ENCODE results near the gene UQCRC1. TPM values are rescaled to one million over a fixed set of nuclear protein-coding genes. Genes with fewer than 3 reads are reported as not detected.

Gene UQCRC1
- total and polyA plus RNA-seq, 2 donors (not counting 1 experiment from before 2014, with no cell fraction given): 99.9 to 132 TPM

DNA sequence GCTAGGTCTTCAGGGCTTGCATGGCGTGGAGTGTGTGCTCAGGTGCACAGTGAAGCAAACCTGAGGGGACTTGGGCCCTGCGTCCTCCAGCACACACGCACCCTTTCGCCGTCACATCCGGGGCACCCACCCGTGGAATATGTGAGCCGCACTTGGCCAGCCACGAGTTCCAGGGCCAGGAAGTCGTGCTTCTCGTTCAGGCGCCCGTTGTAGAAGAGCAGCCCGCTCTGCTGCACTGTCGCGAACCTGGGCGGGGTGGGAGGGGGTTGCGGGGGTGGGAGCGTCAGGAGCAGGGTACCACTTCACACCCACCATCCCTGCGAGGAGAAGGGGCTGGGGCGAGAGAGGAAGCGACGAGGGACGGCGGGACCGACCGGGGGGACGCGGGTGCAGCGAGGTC, 46.2 kb upstream of the UQCRC1 start:
- peak; percentile 29 for ATAC-seq (ENCODE audit: low read depth)
- H3K27me3 ChIP-seq (replicated peaks in 1 of 4; ENCODE audit: control extremely low read depth in 1 of 4, control insufficient read depth in 3 of 4, insufficient read depth in 4 of 4, low read length in 3 of 4): peaks cover 0 to 37% (median 4%) of the 10 kb centered on the region in 4 experiments
- no peak for TF ChIP-seq EZH2 (IDR thresholded peaks at IDR 0.05; ENCODE audit: borderline replicate concordance, insufficient read depth, low read depth, low read length, poor library complexity, severe bottlenecking)
- TF ChIP-seq, protein P1, sequence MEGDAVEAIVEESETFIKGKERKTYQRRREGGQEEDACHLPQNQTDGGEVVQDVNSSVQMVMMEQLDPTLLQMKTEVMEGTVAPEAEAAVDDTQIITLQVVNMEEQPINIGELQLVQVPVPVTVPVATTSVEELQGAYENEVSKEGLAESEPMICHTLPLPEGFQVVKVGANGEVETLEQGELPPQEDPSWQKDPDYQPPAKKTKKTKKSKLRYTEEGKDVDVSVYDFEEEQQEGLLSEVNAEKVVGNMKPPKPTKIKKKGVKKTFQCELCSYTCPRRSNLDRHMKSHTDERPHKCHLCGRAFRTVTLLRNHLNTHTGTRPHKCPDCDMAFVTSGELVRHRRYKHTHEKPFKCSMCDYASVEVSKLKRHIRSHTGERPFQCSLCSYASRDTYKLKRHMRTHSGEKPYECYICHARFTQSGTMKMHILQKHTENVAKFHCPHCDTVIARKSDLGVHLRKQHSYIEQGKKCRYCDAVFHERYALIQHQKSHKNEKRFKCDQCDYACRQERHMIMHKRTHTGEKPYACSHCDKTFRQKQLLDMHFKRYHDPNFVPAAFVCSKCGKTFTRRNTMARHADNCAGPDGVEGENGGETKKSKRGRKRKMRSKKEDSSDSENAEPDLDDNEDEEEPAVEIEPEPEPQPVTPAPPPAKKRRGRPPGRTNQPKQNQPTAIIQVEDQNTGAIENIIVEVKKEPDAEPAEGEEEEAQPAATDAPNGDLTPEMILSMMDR (IDR thresholded peaks at IDR 0.05): no peak
- intact Hi-C loops (cut with micrococcal nuclease): loop anchor here (1.0 to 2.0 kb wide), 4 partner anchors 20 to 98 kb away; partner anchors contain the start of genes NCKIPSD, SLC26A6 and UQCRC1
- Mint-ChIP-seq H3K4me1 (peaks cover 17% of the 10 kb centered on the region), H3K9me3 (ENCODE audit: insufficient read depth) (no peaks in the 10 kb centered on the region), H3K4me3 (peak overlapping the region; percentile 83), H3K27me3 (peaks cover 9% of the 10 kb centered on the region), H3K27ac (peak overlapping the region; percentile 15)
- H3K9ac ChIP-seq (ENCODE audit: low read length): peak overlapping the region; percentile 66
- H4K20me1 ChIP-seq (ENCODE audit: control insufficient read depth, insufficient read depth, low read length, poor library complexity, severe bottlenecking): no peaks in the 10 kb centered on the region
- H3K4me1 ChIP-seq (ENCODE audit: control insufficient read depth in 2 of 2, insufficient read depth in 2 of 2, low read length in 2 of 2): peaks cover 5 to 18% of the 10 kb centered on the region in 2 donors
- peak overlapping the region; percentile 95 for H3K4me2 ChIP-seq (replicated peaks; ENCODE audit: low read depth, low read length, poor library complexity, severe bottlenecking)
- no peaks in the 10 kb centered on the region for H3K79me2 ChIP-seq (ENCODE audit: control insufficient read depth, insufficient read depth, low read length)
- peak overlapping the region; percentile 85 for H2AFZ ChIP-seq (ENCODE audit: insufficient read depth, low read depth, low read length, poor library complexity, severe bottlenecking)
- peak overlapping the region in 1 of 2 donors; percentile 24 for H3K27ac ChIP-seq (ENCODE audit: low read length in 2 of 2)
- no peaks in the 10 kb centered on the region for H3K36me3 ChIP-seq (replicated peaks in 1 of 2; ENCODE audit: control extremely low read depth in 1 of 2, control insufficient read depth in 1 of 2, extremely low read depth in 1 of 2, insufficient read depth in 2 of 2, low read length in 1 of 2)
- ChIA-PET POLR2A (interaction anchor here (0.6 kb wide), 1 partner anchor 12 kb away, joined by 6 read pairs; no protein-coding TSS in a partner anchor), CTCF (interaction anchor here (1.4 kb wide), 1 partner anchor 31 kb away, joined by 3 read pairs; no protein-coding TSS in a partner anchor)
- H3K9me3 ChIP-seq (ENCODE audit: control extremely low read depth in 1 of 3, control insufficient read depth in 2 of 3, insufficient read depth in 1 of 3, low read length in 2 of 3): peaks cover 0 to 12% (median 0%) of the 10 kb centered on the region in 3 donors
- 17% methylated on average over 18 of the region's 30 CpGs for WGBS (ENCODE audit: insufficient coverage)
- peak; percentile 66 for DNase-seq
- H3K4me3 ChIP-seq (ENCODE audit: control extremely low read depth in 1 of 5, extremely low read depth in 1 of 5, insufficient read depth in 1 of 5, low read depth in 2 of 5, low read length in 4 of 5): peak overlapping the region in 4 of 5 experiments; percentile 44 to 66 (median 62)

DNA sequence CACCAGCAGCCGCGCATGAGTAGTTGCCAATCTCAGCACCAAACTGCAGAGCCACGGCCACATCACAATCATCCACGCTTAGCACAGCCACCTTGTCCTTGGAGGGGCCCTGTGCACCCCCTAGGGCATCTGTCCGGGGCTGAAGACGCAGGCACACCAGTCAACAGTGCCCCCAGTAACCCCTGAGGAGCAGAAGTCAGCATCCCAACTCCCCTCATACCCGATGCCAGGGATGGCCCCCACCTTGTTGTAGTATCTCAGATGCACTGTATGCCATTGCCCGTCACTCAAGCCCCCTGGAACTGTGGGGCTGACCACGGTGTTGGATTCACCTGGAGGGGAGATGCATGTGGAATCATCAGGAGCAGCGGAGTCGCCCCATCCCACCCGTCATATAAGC, 45.6 kb upstream of the UQCRC1 start:
- Mint-ChIP-seq H3K4me3 (peak overlapping the region; percentile 83), H3K9me3 (ENCODE audit: insufficient read depth) (no peaks in the 10 kb centered on the region), H3K27me3 (peaks cover 9% of the 10 kb centered on the region), H3K4me1 (peaks cover 17% of the 10 kb centered on the region), H3K27ac (no peak overlapping the region)
- TF ChIP-seq, protein P1 (IDR thresholded peaks at IDR 0.05): no peak
- TF ChIP-seq EZH2 (IDR thresholded peaks at IDR 0.05; ENCODE audit: borderline replicate concordance, insufficient read depth, low read depth, low read length, poor library complexity, severe bottlenecking): no peak
- peak overlapping the region; percentile 95 for H3K4me2 ChIP-seq (replicated peaks; ENCODE audit: low read depth, low read length, poor library complexity, severe bottlenecking)
- intact Hi-C loops (cut with micrococcal nuclease): no loop called here
- peaks cover 0 to 6% (median 0%) of the 10 kb centered on the region in 3 donors for H3K9me3 ChIP-seq (ENCODE audit: control extremely low read depth in 1 of 3, control insufficient read depth in 2 of 3, insufficient read depth in 1 of 3, low read length in 2 of 3)
- CTCF ChIA-PET: interaction anchor here (1.3 to 1.5 kb wide), 2 partner anchors 8 to 21 kb away, joined by 3 to 4 read pairs; partner anchors contain the start of gene CELSR3
- peak overlapping the region; percentile 66 for H3K9ac ChIP-seq (ENCODE audit: low read length)
- no peaks in the 10 kb centered on the region for H3K79me2 ChIP-seq (ENCODE audit: control insufficient read depth, insufficient read depth, low read length)
- peaks cover 0 to 32% (median 1%) of the 10 kb centered on the region in 4 experiments for H3K27me3 ChIP-seq (replicated peaks in 1 of 4; ENCODE audit: control extremely low read depth in 1 of 4, control insufficient read depth in 3 of 4, insufficient read depth in 4 of 4, low read length in 3 of 4)
- no peak for DNase-seq
- H4K20me1 ChIP-seq (ENCODE audit: control insufficient read depth, insufficient read depth, low read length, poor library complexity, severe bottlenecking): no peaks in the 10 kb centered on the region
- peak overlapping the region in 1 of 5 experiments; percentile 57 for H3K4me3 ChIP-seq (ENCODE audit: control extremely low read depth in 1 of 5, extremely low read depth in 1 of 5, insufficient read depth in 1 of 5, low read depth in 2 of 5, low read length in 4 of 5)
- no peaks in the 10 kb centered on the region for H3K36me3 ChIP-seq (replicated peaks in 1 of 2; ENCODE audit: control extremely low read depth in 1 of 2, control insufficient read depth in 1 of 2, extremely low read depth in 1 of 2, insufficient read depth in 2 of 2, low read length in 1 of 2)
- H3K27ac ChIP-seq (ENCODE audit: low read length in 2 of 2): no peak overlapping the region
- H2AFZ ChIP-seq (ENCODE audit: insufficient read depth, low read depth, low read length, poor library complexity, severe bottlenecking): no peak overlapping the region
- POLR2A ChIA-PET: interaction anchor here (0.6 kb wide), 1 partner anchor 12 kb away, joined by 6 read pairs; no protein-coding TSS in a partner anchor
- H3K4me1 ChIP-seq (ENCODE audit: control insufficient read depth in 2 of 2, insufficient read depth in 2 of 2, low read length in 2 of 2): peaks cover 5 to 18% of the 10 kb centered on the region in 2 donors
- 86% methylated on average over 7 of the region's 12 CpGs for WGBS (ENCODE audit: insufficient coverage)
- no peak for ATAC-seq (ENCODE audit: low read depth)
